Measurements from ENCODE around the gene BACH1. TPM values are rescaled to one million over a fixed set of nuclear protein-coding genes. Genes with fewer than 3 reads are reported as not detected.
"Not testable (repeated sequence)": the region's sequence is repeated elsewhere in the genome, so short reads cannot be mapped to it uniquely, and the experiment has no call there.

Gene BACH1
- polyA plus RNA-seq (2011; rRNA removed), result 60.6 and 72.2 TPM in 2 replicates
- 215 and 248 TPM in 2 replicates for polyA minus RNA-seq (2011; rRNA and poly(A)+ RNA removed)

- H3K27me3 ChIP-seq (ENCODE audit: control insufficient read depth, insufficient read depth, low read length), result no peaks in the 10 kb centered on the region
- peak within 1 kb of the TSS; percentile 97 for H3K4me3 ChIP-seq (ENCODE audit: low read depth, low read length)
- TF ChIP-seq, protein P1, sequence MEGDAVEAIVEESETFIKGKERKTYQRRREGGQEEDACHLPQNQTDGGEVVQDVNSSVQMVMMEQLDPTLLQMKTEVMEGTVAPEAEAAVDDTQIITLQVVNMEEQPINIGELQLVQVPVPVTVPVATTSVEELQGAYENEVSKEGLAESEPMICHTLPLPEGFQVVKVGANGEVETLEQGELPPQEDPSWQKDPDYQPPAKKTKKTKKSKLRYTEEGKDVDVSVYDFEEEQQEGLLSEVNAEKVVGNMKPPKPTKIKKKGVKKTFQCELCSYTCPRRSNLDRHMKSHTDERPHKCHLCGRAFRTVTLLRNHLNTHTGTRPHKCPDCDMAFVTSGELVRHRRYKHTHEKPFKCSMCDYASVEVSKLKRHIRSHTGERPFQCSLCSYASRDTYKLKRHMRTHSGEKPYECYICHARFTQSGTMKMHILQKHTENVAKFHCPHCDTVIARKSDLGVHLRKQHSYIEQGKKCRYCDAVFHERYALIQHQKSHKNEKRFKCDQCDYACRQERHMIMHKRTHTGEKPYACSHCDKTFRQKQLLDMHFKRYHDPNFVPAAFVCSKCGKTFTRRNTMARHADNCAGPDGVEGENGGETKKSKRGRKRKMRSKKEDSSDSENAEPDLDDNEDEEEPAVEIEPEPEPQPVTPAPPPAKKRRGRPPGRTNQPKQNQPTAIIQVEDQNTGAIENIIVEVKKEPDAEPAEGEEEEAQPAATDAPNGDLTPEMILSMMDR (IDR thresholded peaks at IDR 0.05; ENCODE audit: low read depth, low read length), result peak; percentile 24
- ChIA-PET POLR2A (interaction anchor here (0.6 to 2.6 kb wide), 16 partner anchors 8 to 225 kb away, joined by 3 to 13 read pairs (median 4); partner anchors contain the start of gene CCT8), CTCF (interaction anchor here (0.6 to 1.5 kb wide), 4 partner anchors 9 to 252 kb away, joined by 3 to 16 read pairs (median 4); no protein-coding TSS in a partner anchor)
- peak within 1 kb of the TSS; percentile 99 for H3K27ac ChIP-seq (ENCODE audit: low read depth, low read length)
- H3K9me3 ChIP-seq (ENCODE audit: control insufficient read depth, insufficient read depth, low read length), result peaks cover 14% of the 10 kb centered on the region
- DNase-seq (ENCODE audit: low read depth, low spot score), result peak; percentile 84
Observed at GRCh38 chr21:29298348-29299045, at the start of gene BACH1. Gene BACH1 (plus strand): TSS chr21:29298922. CDS start chr21:29321281, 22,359 bp downstream.

- DNase-seq (ENCODE audit: low read depth, low spot score); POLR2A ChIA-PET; H3K27ac ChIP-seq (ENCODE audit: low read depth, low read length); H3K27me3 ChIP-seq (ENCODE audit: control insufficient read depth, insufficient read depth, low read length); H3K9me3 ChIP-seq (ENCODE audit: control insufficient read depth, insufficient read depth, low read length); H3K4me3 ChIP-seq (ENCODE audit: low read depth, low read length): not testable (repeated sequence)
- CTCF ChIA-PET, result interaction anchor here (1.2 kb wide), 1 partner anchor 12 kb away, joined by 3 read pairs; no protein-coding TSS in a partner anchor
Observed at GRCh38 chr21:29249289-29249688, 49.4 kb upstream of the BACH1 start.

GRCh38 chr21:29250636-29251035 lies 48.1 kb upstream of the BACH1 start:
- ChIA-PET CTCF (no interaction called here), POLR2A (no interaction called here)
- Histone ChIP-seq H3K27me3 (ENCODE audit: control insufficient read depth, insufficient read depth, low read length) (no peaks in the 10 kb centered on the region), H3K27ac (ENCODE audit: low read depth, low read length) (no peak overlapping the region), H3K9me3 (ENCODE audit: control insufficient read depth, insufficient read depth, low read length) (peaks cover 7% of the 10 kb centered on the region; the same call in 1 of the 2 replicates), H3K4me3 (ENCODE audit: low read depth, low read length) (no peak overlapping the region)
- DNase-seq (ENCODE audit: low read depth, low spot score), result no peak
- TF ChIP-seq, protein P1 (IDR thresholded peaks at IDR 0.05; ENCODE audit: low read depth, low read length), result no peak

DNA sequence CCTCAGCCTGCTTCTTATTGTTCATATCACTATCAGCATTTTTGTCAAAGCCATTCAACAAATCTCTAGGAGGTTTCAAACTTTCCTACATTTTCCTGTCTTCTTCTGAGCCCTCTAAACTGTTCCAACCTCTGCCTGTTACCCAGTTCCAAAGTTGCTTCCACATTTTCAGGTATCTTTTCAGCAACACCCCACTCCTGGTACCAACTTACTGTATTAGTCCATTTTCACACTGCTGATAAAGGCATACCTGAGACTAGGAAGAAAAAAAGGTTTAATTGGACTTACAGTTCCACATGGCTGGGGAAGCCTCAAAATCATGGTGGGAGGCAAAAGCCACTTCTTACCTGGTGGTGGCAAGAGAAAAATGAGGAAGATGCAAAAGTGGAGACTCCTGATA lies 44.9 kb upstream of the BACH1 start:
- H3K9me3 ChIP-seq (ENCODE audit: control insufficient read depth, insufficient read depth, low read length); H3K27ac ChIP-seq (ENCODE audit: low read depth, low read length); POLR2A ChIA-PET; CTCF ChIA-PET; DNase-seq (ENCODE audit: low read depth, low spot score); H3K4me3 ChIP-seq (ENCODE audit: low read depth, low read length); H3K27me3 ChIP-seq (ENCODE audit: control insufficient read depth, insufficient read depth, low read length): not testable (repeated sequence)

GRCh38 chr21:29254550-29254949 lies 44.2 kb upstream of the BACH1 start:
- DNase-seq (ENCODE audit: low read depth, low spot score), result no peak
- peaks cover 7% of the 10 kb centered on the region; the same call in 1 of the 2 replicates for H3K9me3 ChIP-seq (ENCODE audit: control insufficient read depth, insufficient read depth, low read length)
- H3K4me3 ChIP-seq (ENCODE audit: low read depth, low read length), result no peak overlapping the region
- TF ChIP-seq, protein P1 (IDR thresholded peaks at IDR 0.05; ENCODE audit: low read depth, low read length), result no peak
- POLR2A ChIA-PET, result no interaction called here
- H3K27ac ChIP-seq (ENCODE audit: low read depth, low read length), result no peak overlapping the region
- no peaks in the 10 kb centered on the region for H3K27me3 ChIP-seq (ENCODE audit: control insufficient read depth, insufficient read depth, low read length)
- CTCF ChIA-PET, result no interaction called here
